GM19455 (cell line): ENCODE results near the gene SORCS2.

Experiments used
- ATAC-seq: cut with Tn5 transposase; IDR thresholded peaks from one replicate; pipeline ENCODE4 v1.9.1; 2021; ENCODE audit not compliant: unreplicated experiment

Gene SORCS2

DNA sequence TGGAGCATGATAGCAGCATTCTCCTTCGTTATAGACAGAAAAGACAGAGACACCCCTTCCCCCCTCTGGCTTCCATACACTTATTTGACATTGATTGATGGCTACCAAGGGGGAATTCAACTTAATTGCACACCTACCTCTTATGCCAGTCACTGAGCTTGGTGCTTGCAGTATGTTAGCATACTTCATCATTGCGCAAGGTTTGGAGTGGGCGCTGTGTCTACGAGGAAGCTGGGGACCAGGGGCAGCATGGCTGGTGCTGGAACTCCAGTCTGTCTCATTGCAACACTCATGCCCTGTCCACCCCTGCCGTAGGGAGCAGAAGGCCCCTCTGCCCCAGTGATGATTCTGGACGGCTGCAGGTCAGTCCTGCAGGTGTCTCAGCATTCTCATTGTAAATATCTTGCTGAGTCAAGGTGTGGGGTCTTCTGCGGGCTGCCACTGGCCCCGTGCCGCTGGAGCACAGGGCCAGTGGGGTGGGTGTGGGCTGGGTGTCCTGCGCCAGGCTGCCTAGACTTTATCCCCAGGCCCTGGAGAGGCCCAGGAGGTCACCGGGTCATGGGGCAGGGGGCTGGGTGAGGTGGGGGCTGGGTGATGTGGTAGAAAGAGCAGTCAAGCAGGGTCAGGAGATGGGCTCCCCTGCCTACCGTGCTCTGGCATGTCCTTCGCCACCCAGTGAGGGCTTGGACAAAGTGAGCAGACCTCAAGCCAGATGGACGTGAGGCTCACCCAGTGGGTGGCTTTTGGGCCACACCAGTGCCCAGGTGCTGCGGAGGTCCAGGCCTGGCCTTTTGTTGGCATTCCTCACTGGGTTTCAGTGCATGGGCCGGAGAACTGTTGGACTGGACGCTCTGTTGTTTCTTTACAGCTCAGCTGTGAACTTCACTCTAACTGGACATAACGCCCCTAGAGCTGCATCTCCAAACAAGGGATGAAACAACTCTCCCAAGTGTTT lies 156.9 kb downstream of the SORCS2 start:
- ATAC-seq = no peak

DNA sequence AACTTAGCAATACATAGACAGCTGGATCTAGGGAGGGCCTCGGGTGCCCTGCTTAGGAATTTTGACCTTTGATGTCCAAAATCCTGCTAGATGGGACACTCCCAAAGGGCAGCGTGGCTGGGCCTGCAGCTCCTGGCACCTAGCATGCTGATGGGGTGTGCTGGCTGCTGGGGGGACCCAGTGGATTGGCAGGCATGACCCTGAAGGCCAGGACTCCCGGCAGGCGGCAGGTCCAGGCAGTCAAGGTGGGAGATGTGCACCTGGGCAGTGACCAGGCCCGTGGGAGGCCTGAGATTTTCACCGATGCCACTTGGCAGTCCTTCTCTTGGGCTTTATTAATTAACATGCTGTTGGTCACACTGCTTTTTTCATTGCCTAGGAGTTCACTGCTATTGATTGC lies 158.1 kb downstream of the SORCS2 start:
- no peak for ATAC-seq

DNA sequence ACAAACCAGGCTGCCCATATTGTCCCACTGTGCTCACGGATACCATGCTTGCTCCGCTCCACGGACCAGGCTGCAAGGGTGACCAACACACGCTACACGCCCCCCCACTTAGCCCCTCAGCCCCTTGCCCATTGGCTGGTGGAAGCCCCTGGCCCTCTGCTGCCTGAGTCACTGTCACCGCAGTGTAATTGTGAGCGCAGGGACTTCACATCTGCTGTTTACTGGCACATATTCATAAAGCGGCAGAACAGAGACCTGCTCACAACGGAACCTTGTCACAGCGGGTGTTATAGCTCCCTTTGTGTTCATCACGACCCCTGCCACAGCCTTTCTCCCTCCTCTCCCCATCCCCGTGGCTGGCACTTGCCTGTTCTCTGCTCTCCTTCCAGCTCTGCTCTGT lies 158.7 kb downstream of the SORCS2 start:
- no peak for ATAC-seq

DNA sequence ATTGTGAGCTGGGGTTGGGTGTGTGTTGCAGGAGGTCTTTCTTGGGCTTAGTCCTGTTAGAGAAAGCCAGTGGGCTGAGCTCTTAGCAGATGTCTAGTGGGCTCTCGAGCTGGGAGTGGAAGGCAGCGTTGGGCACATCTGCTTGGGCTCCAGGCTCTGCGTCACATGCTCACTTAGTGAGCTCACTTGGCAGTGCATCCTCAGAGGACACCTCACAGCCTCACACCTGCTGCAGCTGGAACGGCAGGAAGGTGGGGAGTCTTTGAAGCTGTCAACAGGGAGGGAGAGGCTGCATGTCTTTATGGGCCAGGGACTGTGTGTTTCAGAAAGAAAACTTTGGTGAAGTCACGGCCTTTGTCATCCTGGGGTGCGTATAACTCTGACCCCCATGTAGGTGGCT lies 160.1 kb downstream of the SORCS2 start:
- ATAC-seq = no peak

DNA sequence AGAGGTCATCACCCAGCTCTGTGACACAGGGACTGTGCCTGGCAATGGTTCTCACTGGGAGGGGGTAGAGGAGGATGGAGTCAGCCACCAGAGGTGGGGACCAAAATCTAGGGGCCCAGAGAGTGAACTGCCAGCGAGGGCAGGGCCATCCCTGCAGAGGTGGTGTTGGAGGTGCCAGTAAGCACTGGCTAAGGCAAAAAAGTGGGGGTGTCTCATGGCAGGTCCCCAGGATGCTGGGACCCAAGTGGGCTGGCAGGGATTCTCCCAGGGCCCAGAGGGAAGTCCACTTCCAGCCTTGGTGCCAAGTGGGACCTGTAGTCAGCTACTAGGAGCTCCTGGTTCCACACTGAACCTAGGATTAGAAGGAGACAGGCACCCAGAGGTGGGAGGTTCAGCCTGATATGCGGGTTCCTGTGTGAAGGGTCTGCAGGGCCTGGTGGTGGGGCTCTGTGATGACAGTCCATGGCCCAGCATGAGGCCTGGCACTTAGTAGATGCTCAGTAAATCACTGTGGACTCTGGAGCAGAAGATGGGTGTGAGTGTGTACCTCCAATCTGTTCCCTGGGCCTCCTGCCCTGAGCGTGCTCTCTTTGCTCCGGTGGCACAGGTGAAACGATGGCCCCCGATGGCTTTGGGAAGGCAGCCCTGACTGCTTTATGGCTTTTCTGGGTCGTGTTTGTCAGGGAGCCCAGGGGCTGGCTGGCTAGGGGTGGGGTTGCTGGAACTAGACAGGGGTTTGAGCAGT lies 160.9 kb downstream of the SORCS2 start:
- ATAC-seq = no peak

DNA sequence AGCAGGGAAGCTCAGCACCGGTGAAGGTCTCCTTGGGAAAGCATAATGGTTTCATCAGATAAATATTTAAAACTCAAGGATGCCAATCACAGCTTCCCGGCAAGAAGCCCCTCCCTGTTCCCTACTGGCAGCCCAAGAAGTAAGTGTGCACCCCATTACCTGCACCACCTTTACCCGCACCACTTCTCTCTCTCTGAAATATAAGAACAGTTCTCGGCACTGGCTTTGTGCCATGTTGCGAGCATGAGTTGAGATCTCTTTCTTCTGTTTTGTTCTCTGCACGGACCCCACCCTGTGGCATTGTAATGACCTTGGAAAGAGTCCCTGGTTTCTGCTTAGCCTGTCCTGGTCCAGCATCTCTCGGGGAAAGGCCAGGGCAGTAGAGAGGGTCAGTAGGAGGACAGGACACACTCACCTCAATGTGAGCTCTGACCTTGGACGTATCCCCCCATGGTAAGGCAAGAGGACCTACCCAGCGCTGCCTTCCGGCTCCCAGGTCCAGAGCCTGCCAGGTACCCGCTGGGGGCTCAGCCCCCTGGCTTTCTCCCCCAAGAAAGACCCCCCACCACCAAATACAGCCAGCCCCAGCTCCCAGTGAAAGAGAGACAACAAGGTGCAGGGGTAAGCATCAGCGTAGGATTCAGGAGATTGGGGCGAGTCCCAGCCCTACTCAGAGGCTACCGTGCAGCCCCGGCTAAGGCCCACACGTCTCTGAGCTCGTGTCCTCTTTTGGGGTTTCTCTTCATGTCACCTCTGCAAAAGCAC lies 161.7 kb downstream of the SORCS2 start:
- ATAC-seq = no peak

DNA sequence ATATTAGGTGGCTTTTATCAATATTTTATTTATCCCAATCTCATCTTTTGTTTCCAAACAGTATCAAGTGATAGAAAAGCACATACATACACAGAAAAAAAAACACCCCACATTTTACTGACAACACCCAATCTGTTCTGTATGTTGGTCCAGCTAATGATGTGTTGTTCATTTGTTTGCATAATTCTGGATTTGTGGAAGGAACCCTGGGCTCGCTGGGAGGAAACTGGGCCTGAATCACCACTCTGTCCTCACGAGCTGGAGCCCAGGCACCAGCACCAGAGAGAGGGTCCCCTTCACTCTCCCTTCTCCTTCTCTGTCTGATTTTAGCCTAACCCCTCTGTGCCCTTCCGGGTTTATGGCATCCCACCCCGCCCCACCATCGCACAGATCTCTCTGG lies 162.6 kb downstream of the SORCS2 start:
- no peak for ATAC-seq

DNA sequence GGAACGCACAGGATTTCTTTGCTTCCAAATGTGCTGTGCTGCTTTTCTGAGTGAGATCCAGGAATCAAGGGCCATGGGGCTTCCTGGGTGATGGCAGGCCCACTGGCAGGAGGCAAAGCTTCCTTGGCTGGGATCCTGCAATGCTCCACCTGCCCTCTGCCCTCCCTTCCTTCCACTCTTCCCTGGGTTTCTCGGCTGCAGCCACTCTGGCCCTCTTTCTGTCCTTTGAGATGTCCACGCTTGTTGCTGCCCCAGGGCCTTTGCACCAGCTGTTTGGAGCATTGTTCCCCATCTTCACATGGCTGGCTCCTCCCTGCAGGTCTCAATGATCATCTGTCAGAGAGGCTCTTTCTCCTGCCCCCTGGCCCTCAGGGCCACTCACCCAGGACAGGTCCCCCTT lies 163.5 kb downstream of the SORCS2 start:
- ATAC-seq = no peak

DNA sequence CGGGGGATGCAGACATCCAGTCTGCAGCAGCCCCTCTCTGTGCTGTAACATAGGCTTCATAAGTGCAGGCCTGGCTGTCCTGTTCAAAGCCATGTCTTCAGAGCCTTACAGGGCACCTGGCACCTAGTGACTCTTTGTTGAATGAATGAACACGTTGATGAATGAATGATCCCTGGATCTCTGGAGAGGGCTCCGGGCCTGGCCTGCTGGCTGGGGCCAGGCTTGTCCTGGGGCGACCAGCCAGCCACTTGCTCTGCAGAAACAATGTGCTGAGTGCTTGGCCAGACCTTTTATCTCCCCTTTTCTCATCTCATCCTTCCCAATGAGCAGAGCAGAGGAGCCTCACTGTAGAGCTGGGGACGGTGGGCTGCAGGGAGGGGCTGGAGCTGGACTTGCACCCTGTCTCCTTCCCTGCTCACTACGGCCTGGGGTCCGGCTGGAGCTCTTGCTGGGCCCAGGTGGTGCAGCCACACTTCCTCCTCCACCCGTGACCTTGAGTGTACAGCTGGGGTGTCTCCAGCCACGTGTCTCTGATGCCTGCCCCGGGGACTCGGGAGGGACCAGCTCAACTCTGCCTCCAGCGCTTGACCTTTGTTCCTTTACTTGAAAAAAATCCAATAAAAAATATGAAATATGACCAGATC lies 164.5 kb downstream of the SORCS2 start:
- ATAC-seq = no peak

DNA sequence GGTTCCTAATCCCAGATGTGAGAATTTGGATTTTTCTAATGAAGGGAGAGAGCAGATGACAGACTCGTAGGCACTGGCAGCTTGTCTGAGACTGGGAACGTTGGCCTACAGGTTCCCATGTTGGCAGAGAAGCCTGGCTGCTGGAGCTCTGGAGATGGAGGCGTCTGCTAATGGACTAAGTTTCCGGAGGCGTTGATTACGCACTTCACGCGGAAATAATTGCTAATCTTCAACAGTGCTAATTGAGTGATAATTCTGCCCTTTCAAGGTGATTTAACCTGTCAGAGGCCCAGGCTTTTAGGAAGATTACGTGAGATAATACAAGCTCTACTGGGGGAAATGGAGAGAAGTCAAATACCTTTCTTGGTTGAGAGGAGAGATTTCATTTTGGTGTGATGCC lies 165.0 kb downstream of the SORCS2 start:
- ATAC-seq = no peak

DNA sequence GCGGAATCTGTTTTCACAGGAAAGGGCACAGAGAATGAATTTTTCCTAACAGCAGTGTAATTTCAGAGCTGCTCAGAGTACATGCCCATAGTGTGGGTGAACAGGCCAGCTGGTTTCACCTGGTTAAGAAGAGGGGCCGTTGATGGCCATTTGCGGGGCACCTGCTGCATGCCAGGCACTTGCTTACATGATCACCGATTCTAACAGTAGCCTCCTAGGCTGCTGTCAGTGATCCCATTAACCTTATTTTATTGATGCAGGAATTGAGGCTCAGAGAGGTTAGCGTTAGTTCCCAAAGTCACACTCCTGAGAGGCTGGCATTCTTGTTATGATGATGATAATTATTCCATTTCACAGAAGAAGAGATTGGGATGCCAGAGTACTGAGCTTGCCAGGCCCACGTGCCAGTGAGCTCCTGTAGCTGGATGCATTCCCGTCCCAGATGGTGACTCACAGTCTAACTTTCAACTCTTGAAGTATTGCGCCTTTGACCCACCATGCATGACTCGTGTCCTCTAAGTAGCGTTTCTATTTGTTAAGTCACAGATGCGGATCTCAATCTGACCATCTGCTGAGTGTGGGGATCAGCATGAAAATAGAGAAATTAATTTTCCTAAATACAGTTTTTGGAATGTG lies 165.9 kb downstream of the SORCS2 start:
- no peak for ATAC-seq

DNA sequence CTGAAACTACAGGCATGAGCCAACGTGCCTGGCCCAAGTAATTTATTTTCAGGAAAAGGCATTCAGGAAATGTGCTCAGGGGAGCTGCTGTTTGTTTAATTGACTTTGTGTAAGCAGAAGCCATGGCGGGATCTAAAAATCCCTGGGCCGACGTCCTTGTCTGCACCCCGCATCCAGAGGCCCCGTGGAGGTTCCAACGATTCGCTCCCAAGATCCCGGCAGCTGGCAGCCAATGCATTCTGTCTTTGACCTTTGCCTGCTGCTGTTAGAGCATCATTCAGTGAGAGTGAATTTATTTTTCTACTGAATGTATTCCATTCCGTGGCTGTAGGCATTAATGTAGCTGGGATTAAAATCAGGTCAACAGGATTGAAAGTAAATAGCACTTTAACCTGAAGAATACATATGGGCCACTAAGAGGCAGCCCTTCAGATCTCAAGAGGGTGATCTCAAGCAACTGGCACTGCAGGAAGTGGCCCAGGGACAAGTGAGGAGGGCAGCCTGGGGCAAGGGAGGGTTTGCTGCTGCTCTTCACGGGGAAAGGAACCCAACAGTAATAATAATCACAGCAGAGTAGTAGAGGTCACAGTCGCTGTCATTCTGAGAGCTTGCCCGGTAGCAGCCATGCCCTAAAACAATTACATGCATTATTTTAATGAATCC lies 167.2 kb downstream of the SORCS2 start:
- ATAC-seq = no peak

DNA sequence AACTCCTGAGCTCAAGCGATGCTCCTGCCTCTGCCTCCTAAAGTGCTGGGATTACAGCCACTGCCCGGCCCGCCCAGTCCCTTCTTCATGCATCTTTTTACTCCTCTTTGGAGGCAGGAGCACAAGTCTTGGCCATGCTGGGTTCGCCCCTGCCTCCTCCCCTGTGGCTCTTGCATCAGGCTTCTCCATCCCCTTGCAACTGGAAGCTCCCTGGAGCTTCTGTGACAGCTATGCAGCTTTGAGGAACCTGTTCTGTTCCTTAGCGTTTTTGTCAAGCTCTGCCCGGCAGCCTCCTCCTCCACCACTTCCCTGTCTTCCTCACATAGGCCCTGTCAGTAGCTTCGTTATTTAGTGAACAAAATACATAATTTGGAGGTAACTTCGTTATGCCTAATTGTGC lies 168.5 kb downstream of the SORCS2 start:
- ATAC-seq = no peak

DNA sequence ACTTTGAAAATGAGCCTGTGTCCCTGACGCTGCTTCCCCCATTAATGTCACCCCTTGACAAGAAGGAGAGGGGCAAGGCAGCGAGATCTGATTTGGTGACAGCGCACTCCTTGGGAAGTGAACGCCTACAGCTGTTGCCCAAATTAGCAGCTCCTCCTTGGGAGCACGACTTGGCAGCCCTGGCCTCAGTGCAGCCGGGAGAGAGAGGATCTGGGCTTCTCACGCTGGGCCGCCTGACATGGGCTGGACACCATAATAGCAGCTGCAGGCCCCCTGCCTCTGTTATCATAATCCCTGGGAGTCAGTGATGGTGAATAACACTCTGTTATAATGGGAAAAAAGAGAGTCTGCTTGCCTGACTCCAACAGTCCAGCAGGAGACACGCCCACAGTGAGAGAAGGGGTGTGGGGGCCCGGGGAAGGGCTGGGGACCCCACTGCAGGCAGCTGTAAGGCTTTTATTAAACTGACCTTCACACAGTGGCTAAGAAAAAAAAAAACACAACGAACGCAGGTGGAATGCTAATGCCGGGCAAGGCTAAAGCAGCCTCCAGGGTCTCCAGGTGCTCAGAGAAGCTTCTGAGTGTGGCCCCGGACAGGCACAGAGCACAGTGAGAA lies 169.1 kb downstream of the SORCS2 start:
- ATAC-seq = no peak

DNA sequence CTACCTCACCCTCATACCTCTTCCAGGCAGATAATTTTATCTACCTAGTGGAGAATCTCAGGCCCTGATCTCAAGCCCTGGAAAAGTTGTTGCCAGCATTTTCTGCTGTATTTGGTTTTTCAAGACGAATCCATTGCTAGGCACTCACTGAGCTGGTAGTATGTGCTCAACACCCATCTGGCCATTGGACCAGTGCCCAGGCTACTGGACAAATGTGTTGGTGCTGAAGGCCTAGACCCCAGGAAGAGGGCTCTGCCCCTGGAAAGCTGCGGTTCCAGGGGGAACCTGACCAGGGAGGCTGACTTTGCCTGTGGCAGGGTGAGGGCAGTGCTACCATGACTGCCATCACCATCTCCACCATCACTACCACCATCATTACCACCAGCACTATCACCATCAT lies 170.0 kb downstream of the SORCS2 start:
- no peak for ATAC-seq

DNA sequence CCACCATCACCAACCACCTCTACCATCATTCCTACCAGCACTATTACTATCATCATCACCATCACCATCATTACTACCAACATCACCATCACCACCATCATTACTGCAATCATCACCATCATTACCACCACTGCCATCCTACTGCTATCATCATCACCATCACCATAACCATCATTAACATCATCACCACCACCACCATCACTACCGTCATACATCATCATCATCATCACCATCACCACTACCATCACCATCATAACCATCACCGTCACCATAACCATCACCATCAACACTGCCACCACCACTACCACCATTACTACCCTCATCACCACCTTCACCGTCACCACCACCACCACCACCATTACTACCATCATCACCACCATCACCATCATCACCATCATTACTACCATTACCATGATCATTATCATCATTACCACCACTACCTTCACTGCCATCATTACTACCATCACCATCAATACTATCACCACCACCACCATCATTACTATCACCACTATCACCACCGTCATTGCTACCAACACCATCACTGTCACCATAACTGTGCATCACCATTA lies 170.6 kb downstream of the SORCS2 start:
- no peak for ATAC-seq

DNA sequence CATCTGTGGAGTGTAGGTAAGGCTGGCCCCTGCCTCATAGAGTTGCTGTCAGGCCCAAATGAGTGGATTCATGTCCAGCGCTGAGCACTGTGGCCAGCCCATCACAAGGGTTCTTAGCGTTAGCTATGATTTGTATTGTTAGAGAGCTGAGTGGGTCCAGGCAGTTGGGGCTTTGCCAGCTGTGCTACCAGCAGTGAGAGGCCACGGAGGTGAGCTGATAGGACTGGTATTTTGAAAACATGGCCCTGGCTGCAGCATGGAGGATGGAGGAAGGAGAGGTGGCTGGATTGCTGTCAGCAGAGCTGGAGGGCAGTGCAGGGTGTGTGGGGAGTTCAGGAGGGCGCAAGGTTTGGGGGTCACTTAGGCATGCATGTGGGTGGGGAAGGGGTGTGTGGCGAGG lies 172.6 kb downstream of the SORCS2 start:
- ATAC-seq = no peak

DNA sequence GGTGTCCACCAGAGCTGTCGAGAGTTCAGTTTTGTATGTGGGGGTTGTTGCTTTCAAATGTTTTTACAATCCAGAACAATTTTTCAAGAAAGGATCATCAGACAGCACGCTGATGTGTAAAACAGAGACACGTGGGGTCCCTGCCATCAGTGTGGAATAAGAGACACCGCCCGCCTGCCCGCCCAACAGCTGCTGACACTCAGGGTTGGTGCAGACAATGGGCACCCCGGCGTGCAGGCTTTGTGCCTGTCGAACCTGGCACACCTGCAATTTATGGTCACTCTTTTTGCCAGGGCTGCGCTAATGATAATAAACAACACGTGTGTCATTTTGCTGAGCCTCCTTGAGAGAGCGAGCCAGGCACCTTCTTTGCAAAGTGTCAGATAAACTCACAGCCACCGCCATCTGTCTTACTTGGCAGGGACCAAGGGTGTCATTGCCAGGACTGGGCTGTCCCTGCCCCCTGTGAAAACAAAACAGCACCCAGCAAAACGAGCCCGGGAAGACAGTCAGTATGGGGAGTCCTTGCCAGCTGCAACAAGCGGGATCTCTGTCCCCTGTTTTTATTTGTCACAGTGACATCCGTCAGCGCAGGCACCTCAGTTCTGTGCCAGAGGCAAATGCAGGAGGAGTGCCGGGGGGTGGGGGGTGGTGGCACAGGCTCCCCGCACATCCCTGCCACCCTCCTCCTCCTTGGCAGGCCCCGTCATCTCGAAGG lies 173.3 kb downstream of the SORCS2 start:
- no peak for ATAC-seq
